Left lung (tissue), 10 donors: Measurements from ENCODE around the gene UGT2B17. TPM values are rescaled to one million over a fixed set of nuclear protein-coding genes. Genes with fewer than 3 reads are reported as not detected.
A peak's percentile ranks its signal among the peaks of the same experiment; 100 is the strongest.
"Not testable (repeated sequence)": the region's sequence is repeated elsewhere in the genome, so short reads cannot be mapped to it uniquely, and the experiment has no call there.

Experiments used
- ATAC-seq: fragments of 200-7000 bp; cut with Tn5 transposase; one replicate; pipeline ENCODE4 v1.9.1; 2020; ENCODE audit warnings: moderate library complexity
- DNase-seq, 4 donors: peaks; one replicate each; pipeline ENCODE4 v3.0.0-alpha.2; 2013 to 2020
- H3K27ac ChIP-seq, 2 donors: fragments of 200-600 bp; sonication (generic) in 1 of 2; one replicate each; pipeline versions ENCODE4 v1.5.0 to v1.8.0; 2020 to 2021
- H3K27me3 ChIP-seq, 2 donors: fragments of 200-600 bp; sonication (generic) in 1 of 2; one replicate each; pipeline versions ENCODE4 v1.5.0 to v1.8.0; 2020 to 2021
- H3K36me3 ChIP-seq, 2 donors: fragments of 200-600 bp; sonication (generic) in 1 of 2; one replicate each; pipeline versions ENCODE4 v1.5.0 to v1.8.0; 2020 to 2021
- H3K4me1 ChIP-seq, 2 donors: fragments of 200-600 bp; one replicate each; pipeline ENCODE4 v1.8.0; 2021
- H3K4me3 ChIP-seq, 2 donors: fragments of 200-600 bp; sonication (generic) in 1 of 2; one replicate each; pipeline versions ENCODE4 v1.5.0 to v1.8.0; 2020 to 2021; ENCODE audit warnings: mild to moderate bottlenecking in 1 of 2
- H3K9me3 ChIP-seq, 2 donors: fragments of 200-600 bp; sonication (generic) in 1 of 2; one replicate each; pipeline versions ENCODE4 v1.5.0 to v1.8.0; 2020 to 2021
- intact Hi-C, 2 donors: fragments of 100-400 bp; cut with DNase I; formaldehyde crosslinking; loops; one replicate each; pipeline versions ENCODE4 v1.11.2 to v1.14.2; 2022
- polyA plus RNA-seq, 6 donors: library from polyadenylated mRNA; unstranded; fragments of 120-200 nt; gene quantifications; one replicate each; pipeline ENCODE4 v1.2.1, GENCODE V29; 2013; ENCODE audit not compliant: insufficient read length in 6 of 6
- total RNA-seq, 2 donors: library from RNA; stranded (reverse); fragmentation: NEBNext Ultra II Directional; extraction: Animal tissue kit (Norgen Biotek cat#: 25700); gene quantifications; one replicate each; pipeline ENCODE4 v1.2.1, GENCODE V29; 2021
- TF ChIP-seq, protein P1 (sequence below), 2 donors: fragments of 200-600 bp; sonication (generic) in 1 of 2; IDR thresholded peaks; one replicate each; pipeline versions ENCODE4 v1.5.0 to v1.8.0; 2021; ENCODE audit warnings: antibody characterized with exemption in 2 of 2
- donor health status: DM: no; HTN: yes; CAD: no.
- donor health status: DM: no; HTN: no; CAD: no.

The UGT2B17 gene
- total and polyA plus RNA-seq, 8 donors, result 0.13 to 2.7 (median 0.54) TPM; not detected in 3

DNA sequence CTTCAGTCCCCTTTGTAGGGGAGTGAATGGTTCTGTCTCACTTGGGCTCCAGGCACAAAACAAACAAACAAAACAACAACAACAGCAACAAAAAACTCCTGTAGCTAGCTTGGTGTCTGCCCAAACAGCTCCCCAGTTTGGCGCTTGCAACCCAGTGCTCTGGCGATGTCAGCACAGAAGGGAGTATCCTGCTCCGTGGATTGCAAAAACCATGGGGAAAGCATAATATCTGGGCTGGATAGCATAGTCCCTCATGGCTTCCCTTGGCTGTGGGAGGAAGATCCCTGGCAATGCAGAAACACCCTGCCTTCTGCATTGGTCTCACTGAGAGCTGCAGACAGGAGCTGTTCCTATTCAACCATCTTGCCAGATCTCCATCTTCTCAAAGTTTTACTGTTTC is 39.7 kb downstream of the UGT2B17 start:
- ATAC-seq (no peak), DNase-seq (no peak)
- H3K36me3 ChIP-seq, result no peaks in the 10 kb centered on the region
- TF ChIP-seq, protein P1, sequence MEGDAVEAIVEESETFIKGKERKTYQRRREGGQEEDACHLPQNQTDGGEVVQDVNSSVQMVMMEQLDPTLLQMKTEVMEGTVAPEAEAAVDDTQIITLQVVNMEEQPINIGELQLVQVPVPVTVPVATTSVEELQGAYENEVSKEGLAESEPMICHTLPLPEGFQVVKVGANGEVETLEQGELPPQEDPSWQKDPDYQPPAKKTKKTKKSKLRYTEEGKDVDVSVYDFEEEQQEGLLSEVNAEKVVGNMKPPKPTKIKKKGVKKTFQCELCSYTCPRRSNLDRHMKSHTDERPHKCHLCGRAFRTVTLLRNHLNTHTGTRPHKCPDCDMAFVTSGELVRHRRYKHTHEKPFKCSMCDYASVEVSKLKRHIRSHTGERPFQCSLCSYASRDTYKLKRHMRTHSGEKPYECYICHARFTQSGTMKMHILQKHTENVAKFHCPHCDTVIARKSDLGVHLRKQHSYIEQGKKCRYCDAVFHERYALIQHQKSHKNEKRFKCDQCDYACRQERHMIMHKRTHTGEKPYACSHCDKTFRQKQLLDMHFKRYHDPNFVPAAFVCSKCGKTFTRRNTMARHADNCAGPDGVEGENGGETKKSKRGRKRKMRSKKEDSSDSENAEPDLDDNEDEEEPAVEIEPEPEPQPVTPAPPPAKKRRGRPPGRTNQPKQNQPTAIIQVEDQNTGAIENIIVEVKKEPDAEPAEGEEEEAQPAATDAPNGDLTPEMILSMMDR (IDR thresholded peaks at IDR 0.05), result no peak
- H3K4me1 ChIP-seq, result no peaks in the 10 kb centered on the region
- H3K9me3 ChIP-seq, result peaks cover 0 to 16% of the 10 kb centered on the region in 2 donors
- intact Hi-C loops, result no loop called here
- H3K27me3 ChIP-seq, result no peaks in the 10 kb centered on the region
- H3K4me3 ChIP-seq, result no peak overlapping the region
- no peak overlapping the region for H3K27ac ChIP-seq

DNA sequence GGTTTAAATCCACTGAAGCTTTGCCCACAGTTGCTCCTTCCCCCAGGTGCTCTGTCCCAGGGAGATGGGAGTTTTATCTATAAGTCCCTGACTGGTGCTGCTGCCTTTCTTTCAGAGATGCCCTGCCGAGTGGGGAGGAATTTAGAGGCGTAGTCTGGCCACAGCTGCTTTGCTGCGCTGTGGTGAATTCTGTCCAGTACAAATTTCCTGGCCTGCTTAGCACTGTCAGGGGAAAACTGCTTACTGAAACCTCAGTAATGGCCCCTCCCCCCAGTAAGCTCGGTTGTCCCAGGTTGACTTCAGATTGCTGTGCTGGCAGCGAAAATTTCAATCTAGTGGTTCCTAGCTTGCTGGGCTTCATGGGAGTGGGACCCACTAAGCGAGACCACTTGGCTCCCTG is 40.1 kb downstream of the UGT2B17 start:
- TF ChIP-seq, protein P1 (IDR thresholded peaks at IDR 0.05), result no peak
- H3K4me1 ChIP-seq, result no peaks in the 10 kb centered on the region
- intact Hi-C loops, result no loop called here
- H3K4me3 ChIP-seq, result no peak overlapping the region
- H3K36me3 ChIP-seq, result no peaks in the 10 kb centered on the region
- H3K27me3 ChIP-seq, result no peaks in the 10 kb centered on the region
- DNase-seq (peak in 1 of 4 donors; percentile 13), ATAC-seq (no peak)
- H3K9me3 ChIP-seq, result peaks cover 0 to 20% of the 10 kb centered on the region in 2 donors
- no peak overlapping the region for H3K27ac ChIP-seq

DNA sequence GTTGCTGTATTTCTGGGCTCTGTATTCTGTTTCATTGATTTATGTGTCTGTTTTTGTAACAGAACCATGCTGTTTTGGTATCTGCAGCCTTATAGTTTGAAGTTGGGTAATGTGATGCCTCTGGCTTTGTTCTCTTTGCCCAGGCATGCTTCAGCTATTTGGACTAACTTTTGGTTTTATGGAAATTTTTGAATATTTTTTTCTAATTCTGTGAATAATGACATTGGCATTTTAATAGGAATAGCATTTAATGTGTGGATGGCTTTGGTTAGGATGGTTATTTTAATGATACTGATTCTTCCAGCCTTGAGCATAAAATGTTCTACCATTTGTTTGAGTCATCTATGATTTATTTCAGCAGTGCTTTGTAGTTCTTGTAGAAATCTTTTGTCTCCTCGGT is 53.9 kb downstream of the UGT2B17 start:
- H3K4me1 ChIP-seq, H3K9me3 ChIP-seq, DNase-seq, H3K27me3 ChIP-seq, intact Hi-C loops, H3K27ac ChIP-seq, H3K4me3 ChIP-seq, ATAC-seq, H3K36me3 ChIP-seq: not testable (repeated sequence)

DNA sequence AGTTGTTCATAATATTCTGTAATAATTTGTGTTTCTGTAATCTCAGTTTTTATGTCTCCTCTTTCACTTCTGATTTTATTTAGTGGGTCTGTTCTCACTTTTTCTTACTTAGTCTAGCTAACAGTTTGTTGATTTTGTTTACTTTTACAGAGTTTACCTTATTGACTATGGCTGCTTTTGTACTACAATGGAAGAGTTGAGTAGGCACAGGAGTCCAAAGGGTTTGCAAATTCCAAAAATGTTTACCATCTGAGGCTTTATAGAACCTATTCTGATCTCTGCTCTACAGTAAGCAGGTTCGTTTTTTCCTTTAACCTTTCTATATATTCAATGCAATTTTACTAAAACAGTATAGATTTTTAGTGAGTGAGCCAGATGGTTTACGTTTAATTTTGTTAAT is 55.1 kb downstream of the UGT2B17 start:
- no peak for DNase-seq
- H3K9me3 ChIP-seq, result no peaks in the 10 kb centered on the region
- no peak for ATAC-seq
- TF ChIP-seq, protein P1 (IDR thresholded peaks at IDR 0.05), result no peak
- H3K4me3 ChIP-seq, result no peak overlapping the region
- H3K27ac ChIP-seq, result no peak overlapping the region
- no peaks in the 10 kb centered on the region for H3K36me3 ChIP-seq
- intact Hi-C loops, result no loop called here
- H3K27me3 ChIP-seq, result no peaks in the 10 kb centered on the region
- no peaks in the 10 kb centered on the region for H3K4me1 ChIP-seq

DNA sequence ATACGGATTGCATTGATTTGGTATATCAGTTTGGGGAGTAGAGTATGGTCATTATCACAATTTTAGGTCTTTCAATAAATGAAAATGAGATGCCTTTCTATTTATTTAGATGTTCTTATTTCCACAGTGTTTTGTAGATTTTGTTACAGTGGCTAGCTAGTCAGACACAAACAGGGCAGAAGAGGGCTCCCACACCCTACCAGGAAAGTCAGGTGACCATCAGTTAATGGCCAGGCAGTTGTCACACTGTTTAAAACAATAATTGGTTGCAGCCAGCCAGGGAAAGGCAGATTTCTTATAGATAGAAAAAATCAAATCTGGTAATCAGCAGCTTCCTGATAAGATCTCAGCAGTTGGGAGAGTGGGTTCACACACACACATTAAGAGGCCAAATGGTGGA is 57.2 kb downstream of the UGT2B17 start:
- intact Hi-C loops, result no loop called here
- ATAC-seq (no peak), DNase-seq (no peak)
- no peaks in the 10 kb centered on the region for H3K27me3 ChIP-seq
- H3K9me3 ChIP-seq, result no peaks in the 10 kb centered on the region
- H3K27ac ChIP-seq, result no peak overlapping the region
- H3K4me1 ChIP-seq, result no peaks in the 10 kb centered on the region
- H3K36me3 ChIP-seq, result no peaks in the 10 kb centered on the region
- TF ChIP-seq, protein P1 (IDR thresholded peaks at IDR 0.05), result no peak
- no peak overlapping the region for H3K4me3 ChIP-seq

DNA sequence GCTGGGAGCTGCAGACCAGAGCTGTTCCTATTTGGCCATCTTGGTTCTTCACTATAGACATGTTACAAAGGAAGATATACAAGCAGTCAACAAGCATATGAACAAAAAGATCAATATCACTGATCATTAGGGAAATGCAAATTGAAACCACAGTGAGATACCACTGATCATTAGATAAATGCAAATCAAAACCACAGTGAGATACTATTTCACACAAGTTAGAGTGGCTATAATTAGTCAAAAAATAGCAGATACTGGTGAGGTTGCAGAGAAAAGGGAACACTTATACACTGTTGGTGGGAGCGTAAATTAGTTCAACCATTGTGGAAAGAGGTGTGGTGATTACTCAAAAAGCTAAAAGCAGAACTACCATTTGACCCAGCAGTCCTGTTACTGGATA is 70.7 kb downstream of the UGT2B17 start:
- ATAC-seq, intact Hi-C loops, H3K4me3 ChIP-seq: not testable (repeated sequence)

DNA sequence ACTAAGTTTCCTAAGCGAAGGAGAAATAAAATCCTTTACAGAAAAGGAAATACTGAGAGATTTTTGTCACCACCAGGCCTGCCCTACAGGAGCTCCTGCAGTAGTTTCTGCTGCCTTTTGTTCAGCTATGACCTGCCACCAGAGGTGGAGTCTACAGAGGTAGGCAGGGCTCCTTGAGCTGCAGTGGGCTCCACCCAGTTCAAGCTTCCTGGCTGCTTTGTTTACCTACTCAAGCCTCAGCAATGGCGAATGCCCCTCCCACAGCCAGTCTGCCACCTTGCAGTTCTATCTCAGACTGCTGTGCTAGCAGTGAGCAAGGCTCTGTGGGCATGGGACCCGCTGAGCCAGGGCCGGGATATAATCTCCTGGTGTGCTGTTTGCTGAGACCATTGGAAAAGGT is 71.3 kb downstream of the UGT2B17 start:
- H3K9me3 ChIP-seq, H3K36me3 ChIP-seq, ATAC-seq, H3K27me3 ChIP-seq, H3K4me3 ChIP-seq, intact Hi-C loops, DNase-seq, H3K4me1 ChIP-seq, H3K27ac ChIP-seq: not testable (repeated sequence)

More for the DNA sequence above, 70.7 kb downstream of the UGT2B17 start:
- not testable (repeated sequence) for H3K4me1 ChIP-seq, DNase-seq, H3K9me3 ChIP-seq, H3K27me3 ChIP-seq, H3K36me3 ChIP-seq, H3K27ac ChIP-seq

DNA sequence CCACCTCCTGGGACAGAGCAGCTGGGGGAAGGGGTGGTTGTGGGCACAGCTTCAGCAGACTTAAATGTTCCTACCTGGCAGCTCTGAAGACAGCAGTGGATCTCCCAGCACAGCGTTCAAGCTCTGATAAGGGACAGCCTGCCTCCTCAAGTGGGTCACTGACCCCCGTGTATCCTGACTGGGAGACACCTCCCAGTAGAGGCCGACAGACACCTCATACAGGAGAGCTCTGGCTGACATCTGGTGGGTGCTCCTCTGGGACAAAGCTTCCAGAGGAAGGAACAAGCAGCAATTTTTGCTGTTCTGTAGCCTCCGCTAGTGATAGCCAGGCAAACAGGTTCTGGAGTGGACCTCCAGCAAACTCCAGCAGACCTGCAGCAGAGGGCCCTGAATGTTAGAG is 72.7 kb downstream of the UGT2B17 start:
- H3K9me3 ChIP-seq, H3K27me3 ChIP-seq, H3K27ac ChIP-seq, H3K4me3 ChIP-seq, H3K36me3 ChIP-seq, intact Hi-C loops, ATAC-seq, H3K4me1 ChIP-seq, DNase-seq: not testable (repeated sequence)
